BE2C (cell line): ENCODE measurements around the gene BTK.

Source experiments
- DNase-seq: peaks from one replicate; pipeline ENCODE4 v3.0.0-alpha.2; 2020
- H3K27me3 ChIP-seq: fragments of 250-450 bp; sonication (Bioruptor Pico); 2 replicates; pipeline ENCODE4 v1.5.1; 2020; ENCODE audit warnings: mild to moderate bottlenecking
- H3K36me3 ChIP-seq: fragments of 250-450 bp; sonication (Bioruptor Pico); 2 replicates; pipeline ENCODE4 v1.5.1; 2020; ENCODE audit warnings: mild to moderate bottlenecking
- H3K4me1 ChIP-seq: fragments of 250-450 bp; sonication (Bioruptor Pico); 2 replicates; pipeline ENCODE4 v1.5.1; 2020
- H3K4me3 ChIP-seq: 2 replicates; pipeline ENCODE4 v1.5.1; 2011; ENCODE audit warnings: low read depth, low read length
- H3K9me3 ChIP-seq: fragments of 250-450 bp; sonication (Bioruptor Pico); 2 replicates; pipeline ENCODE4 v1.5.1; 2020
- CTCF ChIP-seq: IDR thresholded peaks from 2 replicates; pipeline ENCODE4 v1.5.1; 2012; ENCODE audit warnings: mild to moderate bottlenecking, low read depth, low read length

BTK gene

GRCh38 chrX:101377547-101377946 lies 8.4 kb downstream of the BTK start:
- Histone ChIP-seq H3K4me1 (no peaks in the 10 kb centered on the region), H3K4me3 (no peak overlapping the region), H3K9me3 (no peaks in the 10 kb centered on the region), H3K27me3 (no peaks in the 10 kb centered on the region), H3K36me3 (no peaks in the 10 kb centered on the region)
- TF ChIP-seq CTCF: no peak
- no peak for DNase-seq

GRCh38 chrX:101370888-101371504 lies 15.0 kb downstream of the BTK start:
- H3K4me3 ChIP-seq: no peak overlapping the region
- no peak for DNase-seq

GRCh38 chrX:101369687-101370086 lies 16.3 kb downstream of the BTK start:
- DNase-seq: no peak
- no peak overlapping the region for H3K4me3 ChIP-seq
- no peaks in the 10 kb centered on the region for H3K9me3 ChIP-seq
- no peaks in the 10 kb centered on the region for H3K36me3 ChIP-seq
- H3K4me1 ChIP-seq: no peaks in the 10 kb centered on the region
- TF ChIP-seq CTCF: no peak
- no peaks in the 10 kb centered on the region for H3K27me3 ChIP-seq

More at GRCh38 chrX:101370888-101371504, 15.0 kb downstream of the BTK start:
- H3K36me3 ChIP-seq: no peaks in the 10 kb centered on the region
- H3K4me1 ChIP-seq: no peaks in the 10 kb centered on the region
- TF ChIP-seq CTCF: no peak
- H3K9me3 ChIP-seq: no peaks in the 10 kb centered on the region
- no peaks in the 10 kb centered on the region for H3K27me3 ChIP-seq

- H3K36me3 ChIP-seq: no peaks in the 10 kb centered on the region
- TF ChIP-seq CTCF: no peak
- no peak overlapping the region for H3K4me3 ChIP-seq
- no peaks in the 10 kb centered on the region for H3K4me1 ChIP-seq
- no peak for DNase-seq
- H3K9me3 ChIP-seq: no peaks in the 10 kb centered on the region
- H3K27me3 ChIP-seq: no peaks in the 10 kb centered on the region
Measured at GRCh38 chrX:101368800-101369199, 17.2 kb downstream of the BTK start.

- Histone ChIP-seq H3K4me1 (no peaks in the 10 kb centered on the region), H3K36me3 (no peaks in the 10 kb centered on the region), H3K4me3 (no peak overlapping the region), H3K27me3 (no peaks in the 10 kb centered on the region), H3K9me3 (no peaks in the 10 kb centered on the region)
- no peak for TF ChIP-seq CTCF
- no peak for DNase-seq
Measured at GRCh38 chrX:101365301-101365795, 20.6 kb downstream of the BTK start.

GRCh38 chrX:101362757-101363156 lies 23.2 kb downstream of the BTK start:
- Histone ChIP-seq H3K9me3 (no peaks in the 10 kb centered on the region), H3K4me3 (no peak overlapping the region), H3K36me3 (no peaks in the 10 kb centered on the region), H3K27me3 (no peaks in the 10 kb centered on the region), H3K4me1 (no peaks in the 10 kb centered on the region)
- TF ChIP-seq CTCF: no peak
- DNase-seq: no peak
